ENCODE results near the gene KDM4C. TPM values are rescaled to one million over a fixed set of nuclear protein-coding genes. Genes with fewer than 3 reads are reported as not detected.
"Not testable (repeated sequence)": the region's sequence is repeated elsewhere in the genome, so short reads cannot be mapped to it uniquely, and the experiment has no call there.

The KDM4C gene
- total RNA-seq, 1 donor from 2014 or later: 14.7 TPM

DNA sequence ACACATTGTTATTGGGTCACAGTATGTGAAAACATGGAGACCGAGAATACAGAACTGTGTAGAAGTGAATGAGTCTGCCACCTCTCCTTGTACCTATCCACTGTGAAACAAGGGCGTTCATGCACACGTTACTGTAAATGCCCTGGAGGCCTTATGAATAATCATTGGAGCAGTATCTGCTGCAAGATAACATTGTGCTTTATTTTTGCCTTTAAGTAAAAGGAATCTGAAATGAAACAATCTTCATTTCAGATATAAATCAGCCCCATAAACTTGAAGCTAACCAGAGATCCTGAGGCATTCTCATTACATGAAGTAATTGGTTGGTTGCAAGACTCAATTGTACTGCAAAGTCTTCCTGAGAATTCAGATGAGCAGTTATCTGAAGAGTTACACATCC, 419.6 kb downstream of the KDM4C start:
- TF ChIP-seq, protein P1, sequence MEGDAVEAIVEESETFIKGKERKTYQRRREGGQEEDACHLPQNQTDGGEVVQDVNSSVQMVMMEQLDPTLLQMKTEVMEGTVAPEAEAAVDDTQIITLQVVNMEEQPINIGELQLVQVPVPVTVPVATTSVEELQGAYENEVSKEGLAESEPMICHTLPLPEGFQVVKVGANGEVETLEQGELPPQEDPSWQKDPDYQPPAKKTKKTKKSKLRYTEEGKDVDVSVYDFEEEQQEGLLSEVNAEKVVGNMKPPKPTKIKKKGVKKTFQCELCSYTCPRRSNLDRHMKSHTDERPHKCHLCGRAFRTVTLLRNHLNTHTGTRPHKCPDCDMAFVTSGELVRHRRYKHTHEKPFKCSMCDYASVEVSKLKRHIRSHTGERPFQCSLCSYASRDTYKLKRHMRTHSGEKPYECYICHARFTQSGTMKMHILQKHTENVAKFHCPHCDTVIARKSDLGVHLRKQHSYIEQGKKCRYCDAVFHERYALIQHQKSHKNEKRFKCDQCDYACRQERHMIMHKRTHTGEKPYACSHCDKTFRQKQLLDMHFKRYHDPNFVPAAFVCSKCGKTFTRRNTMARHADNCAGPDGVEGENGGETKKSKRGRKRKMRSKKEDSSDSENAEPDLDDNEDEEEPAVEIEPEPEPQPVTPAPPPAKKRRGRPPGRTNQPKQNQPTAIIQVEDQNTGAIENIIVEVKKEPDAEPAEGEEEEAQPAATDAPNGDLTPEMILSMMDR (IDR thresholded peaks at IDR 0.05; ENCODE audit: insufficient read depth, low read length, poor library complexity, severe bottlenecking): no peak
- Histone ChIP-seq H3K36me3 (ENCODE audit: control insufficient read depth, insufficient read depth, low read length) (no peaks in the 10 kb centered on the region), H3K27me3 (ENCODE audit: control insufficient read depth, insufficient read depth, low read length) (no peaks in the 10 kb centered on the region), H3K4me3 (ENCODE audit: low read depth, low read length) (no peak overlapping the region)
- DNase-seq (ENCODE audit: low read depth): no peak

DNA sequence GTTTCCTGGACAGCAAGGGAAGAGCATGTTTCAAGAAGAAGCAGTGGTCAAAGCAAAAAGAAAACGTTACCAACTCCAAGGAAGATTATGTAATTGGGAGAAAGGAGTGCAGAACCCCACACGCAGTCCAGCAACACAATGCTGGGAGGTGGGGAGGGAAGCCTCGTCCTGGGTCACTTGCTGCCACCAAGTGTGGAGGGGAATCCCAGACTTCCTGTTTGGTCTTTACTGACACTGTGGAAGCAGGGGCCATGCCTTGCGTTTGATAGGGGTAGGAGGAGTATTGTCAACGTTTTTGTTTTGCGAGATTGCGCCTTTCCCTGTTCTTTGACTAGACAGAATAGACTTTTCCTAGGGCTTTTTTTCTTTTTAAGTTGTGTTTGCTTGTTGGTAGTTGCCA, 421.0 kb downstream of the KDM4C start:
- Histone ChIP-seq H3K4me3 (ENCODE audit: low read depth, low read length) (no peak overlapping the region), H3K36me3 (ENCODE audit: control insufficient read depth, insufficient read depth, low read length) (no peaks in the 10 kb centered on the region), H3K27me3 (ENCODE audit: control insufficient read depth, insufficient read depth, low read length) (no peaks in the 10 kb centered on the region)
- DNase-seq (ENCODE audit: low read depth): no peak
- TF ChIP-seq, protein P1 (IDR thresholded peaks at IDR 0.05; ENCODE audit: insufficient read depth, low read length, poor library complexity, severe bottlenecking): no peak

DNA sequence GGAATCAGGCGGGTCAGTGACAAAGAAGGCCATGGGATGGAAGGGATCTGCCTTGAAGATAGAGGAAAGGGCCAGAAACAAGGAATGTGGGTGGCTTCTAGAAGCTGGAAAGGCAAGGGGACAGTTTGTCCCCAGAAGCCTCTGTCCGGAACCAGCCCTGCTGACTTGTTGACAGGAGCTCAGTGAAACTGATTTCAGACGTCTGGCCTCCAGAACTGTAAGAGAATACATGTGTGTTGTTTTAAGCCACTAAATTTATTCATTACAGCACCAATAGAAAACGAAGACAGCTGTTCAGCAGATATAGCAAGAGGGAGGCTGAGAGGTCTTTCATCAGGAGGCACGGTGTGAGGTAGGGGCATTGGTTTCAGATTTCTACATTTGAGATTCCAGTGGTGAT, 422.5 kb downstream of the KDM4C start:
- DNase-seq (ENCODE audit: low read depth): no peak
- Histone ChIP-seq H3K4me3 (ENCODE audit: low read depth, low read length) (no peak overlapping the region), H3K36me3 (ENCODE audit: control insufficient read depth, insufficient read depth, low read length) (no peaks in the 10 kb centered on the region), H3K27me3 (ENCODE audit: control insufficient read depth, insufficient read depth, low read length) (no peaks in the 10 kb centered on the region)
- TF ChIP-seq, protein P1 (IDR thresholded peaks at IDR 0.05; ENCODE audit: insufficient read depth, low read length, poor library complexity, severe bottlenecking): no peak

DNA sequence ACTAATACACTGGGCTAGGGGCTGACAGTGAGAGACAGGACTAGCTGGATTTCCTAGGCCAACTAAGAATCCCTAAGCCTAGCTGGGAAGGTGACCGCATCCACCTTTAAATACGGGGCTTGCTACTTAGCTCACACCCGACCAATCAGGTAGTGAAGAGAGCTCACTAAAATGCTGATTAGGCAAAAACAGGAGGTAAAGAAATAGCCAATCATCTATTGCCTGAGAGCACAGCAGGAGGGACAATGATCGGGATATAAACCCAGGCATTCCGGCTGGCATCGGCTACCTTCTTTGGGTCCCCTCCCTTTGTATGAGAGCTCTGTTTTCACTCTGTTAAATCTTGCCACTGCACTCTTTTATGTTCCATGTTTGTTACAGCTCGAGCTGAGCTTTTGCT, 425.4 kb downstream of the KDM4C start:
- H3K36me3 ChIP-seq (ENCODE audit: control insufficient read depth, insufficient read depth, low read length); H3K4me3 ChIP-seq (ENCODE audit: low read depth, low read length); H3K27me3 ChIP-seq (ENCODE audit: control insufficient read depth, insufficient read depth, low read length); DNase-seq (ENCODE audit: low read depth): not testable (repeated sequence)

DNA sequence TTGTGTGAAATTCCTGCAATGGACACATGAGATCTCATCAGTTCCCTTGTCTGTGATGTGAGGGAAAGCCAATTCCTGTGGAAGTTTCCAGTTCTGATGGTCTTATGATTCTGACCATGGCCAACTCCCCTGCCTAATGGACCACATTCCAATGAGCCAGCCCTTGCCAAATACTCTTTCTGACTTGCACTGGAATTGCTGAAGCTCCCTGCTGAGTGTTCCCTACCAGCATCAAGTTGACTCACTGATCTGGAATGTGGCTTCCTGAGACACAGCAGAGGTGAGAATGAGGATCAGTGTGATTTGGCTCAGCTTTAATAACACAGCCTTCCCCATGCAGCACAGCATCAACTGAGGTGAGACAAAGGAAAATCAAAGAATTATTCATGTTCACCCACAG, 427.8 kb downstream of the KDM4C start:
- TF ChIP-seq, protein P1 (IDR thresholded peaks at IDR 0.05; ENCODE audit: insufficient read depth, low read length, poor library complexity, severe bottlenecking): no peak
- no peaks in the 10 kb centered on the region for H3K36me3 ChIP-seq (ENCODE audit: control insufficient read depth, insufficient read depth, low read length)
- H3K4me3 ChIP-seq (ENCODE audit: low read depth, low read length): no peak overlapping the region
- no peaks in the 10 kb centered on the region for H3K27me3 ChIP-seq (ENCODE audit: control insufficient read depth, insufficient read depth, low read length)
- DNase-seq (ENCODE audit: low read depth): peak; percentile 90

DNA sequence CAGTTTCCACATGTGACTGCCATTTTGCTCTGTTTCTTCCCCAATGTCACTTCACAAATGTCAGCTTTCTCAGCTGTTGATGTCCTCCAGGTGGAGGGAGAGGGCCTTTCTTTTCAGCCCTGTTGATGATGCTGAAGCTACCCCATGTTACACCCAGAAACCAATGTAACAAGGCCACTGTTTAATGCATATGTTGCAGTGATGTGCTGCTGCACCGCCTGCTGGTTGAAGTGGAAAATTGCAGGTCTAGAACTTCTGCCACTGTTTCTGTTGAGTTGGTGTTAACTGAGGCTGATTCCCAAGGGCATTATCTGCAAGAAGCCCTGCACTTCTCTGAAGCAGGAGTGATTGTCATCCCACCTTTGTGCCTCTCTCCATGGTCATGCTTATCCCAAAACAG, 428.4 kb downstream of the KDM4C start:
- no peak for DNase-seq (ENCODE audit: low read depth)
- no peak overlapping the region for H3K4me3 ChIP-seq (ENCODE audit: low read depth, low read length)
- H3K27me3 ChIP-seq (ENCODE audit: control insufficient read depth, insufficient read depth, low read length): no peaks in the 10 kb centered on the region
- TF ChIP-seq, protein P1 (IDR thresholded peaks at IDR 0.05; ENCODE audit: insufficient read depth, low read length, poor library complexity, severe bottlenecking): peak; percentile 45
- no peaks in the 10 kb centered on the region for H3K36me3 ChIP-seq (ENCODE audit: control insufficient read depth, insufficient read depth, low read length)

All from kidney epithelial cell (primary cell).